Fibroblast of the conjunctiva (primary cell): ENCODE results near the gene NIT1.

Experiments used
- DNase-seq: peaks from one replicate; pipeline ENCODE4 v3.0.0-alpha.2; 2010; ENCODE audit warnings: low read depth

NIT1 gene

GRCh38 chr1:161117759-161118581, at the start of gene NIT1, which contains the start of gene PFDN2:
Gene NIT1 (plus strand): TSS chr1:161118105. CDS start chr1:161118177, 72 bp downstream.
Gene PFDN2 (minus strand): TSS chr1:161118037. CDS start chr1:161118026, 11 bp downstream.
- peak; percentile 71 for DNase-seq

GRCh38 chr1:161068306-161069234, 49.3 kb upstream of the NIT1 start:
- no peak for DNase-seq

- DNase-seq = no peak
Observed at GRCh38 chr1:161069241-161069640, 48.7 kb upstream of the NIT1 start.

GRCh38 chr1:161069731-161070270, 48.1 kb upstream of the NIT1 start, which contains the start of gene ARHGAP30:
Gene ARHGAP30 (minus strand): TSS chr1:161069891. CDS start chr1:161069624, 267 bp downstream.
- no peak for DNase-seq

- DNase-seq = no peak
Observed at GRCh38 chr1:161070761-161071160, 47.1 kb upstream of the NIT1 start.

GRCh38 chr1:161071886-161072371, 46.0 kb upstream of the NIT1 start:
- peak; percentile 17 for DNase-seq

GRCh38 chr1:161072751-161073449, 45.0 kb upstream of the NIT1 start:
- DNase-seq = no peak

- no peak for DNase-seq
Observed at GRCh38 chr1:161073474-161074121, 44.3 kb upstream of the NIT1 start.

- DNase-seq = no peak
Observed at GRCh38 chr1:161074676-161075368, 43.1 kb upstream of the NIT1 start.

GRCh38 chr1:161076410-161076809, 41.5 kb upstream of the NIT1 start:
- DNase-seq = no peak

GRCh38 chr1:161077426-161077825, 40.5 kb upstream of the NIT1 start:
- DNase-seq = no peak

- no peak for DNase-seq
Observed at GRCh38 chr1:161079436-161080110, 38.3 kb upstream of the NIT1 start.

GRCh38 chr1:161080441-161081405, 37.2 kb upstream of the NIT1 start:
- DNase-seq = no peak

- DNase-seq = no peak
Observed at GRCh38 chr1:161081519-161081918, 36.4 kb upstream of the NIT1 start.

GRCh38 chr1:161082483-161082882, 35.4 kb upstream of the NIT1 start:
- no peak for DNase-seq

- DNase-seq = peak; percentile 57
Observed at GRCh38 chr1:161082996-161083747, 34.7 kb upstream of the NIT1 start.

- no peak for DNase-seq
Observed at GRCh38 chr1:161083748-161084596, 33.9 kb upstream of the NIT1 start.
